Esophagus muscularis mucosa (tissue), 4 donors: ENCODE measurements around the gene S100A11. TPM values are rescaled to one million over a fixed set of nuclear protein-coding genes. Genes with fewer than 3 reads are reported as not detected.

Experiments
- DNase-seq: peaks from one replicate; pipeline ENCODE4 v3.0.0-alpha.2; 2017; ENCODE audit errors: extremely low spot score
- H3K27ac ChIP-seq, 4 donors: fragments of 200-600 bp; sonication (generic); replicated peaks in 1 of 4; 1 replicate in 3 of 4; 2 replicates in 1 of 4; pipeline ENCODE4 v1.5.1; 2016 to 2019; ENCODE audit warnings: mild to moderate bottlenecking in 1 of 4
- H3K27me3 ChIP-seq, 4 donors: fragments of 200-600 bp; sonication (generic); one replicate each; pipeline versions ENCODE4 v1.5.1 to v1.6.0; 2016 to 2019
- H3K36me3 ChIP-seq, 4 donors: fragments of 200-600 bp; sonication (generic); one replicate each; pipeline ENCODE4 v1.5.1; 2016 to 2019
- H3K4me1 ChIP-seq, 4 donors: fragments of 200-600 bp; sonication (generic); one replicate each; pipeline ENCODE4 v1.5.1; 2016 to 2019
- H3K4me3 ChIP-seq, 4 donors: fragments of 200-600 bp; sonication (generic); 1 replicate in 2 of 4; 2 replicates in 2 of 4; pipeline ENCODE4 v1.5.1; 2016 to 2019; ENCODE audit warnings: mild to moderate bottlenecking in 4 of 4, moderate library complexity in 1 of 4
- H3K9me3 ChIP-seq, 4 donors: fragments of 200-600 bp; sonication (generic); 1 replicate in 3 of 4; 2 replicates in 1 of 4; pipeline ENCODE4 v1.5.1; 2016 to 2019
- CTCF ChIP-seq, 3 experiments: fragments of 200-600 bp in 2 of 3; fragments of 450-650 bp in 1 of 3; sonication (generic) in 2 of 3; IDR thresholded peaks; one replicate each; pipeline ENCODE4 v1.5.1; 2017 to 2019; ENCODE audit warnings: antibody characterized with exemption in 3 of 3, mild to moderate bottlenecking in 2 of 3, moderate library complexity in 1 of 3
- EP300 ChIP-seq: sonication (generic); formaldehyde crosslinking; IDR thresholded peaks from one replicate; pipeline ENCODE4 v1.6.1; 2017; ENCODE audit warnings: antibody characterized with exemption
- POLR2A ChIP-seq: fragments of 450-650 bp; IDR thresholded peaks from one replicate; pipeline ENCODE4 v1.6.1; 2017; ENCODE audit warnings: antibody characterized with exemption, moderate library complexity, mild to moderate bottlenecking, low read depth
- POLR2AphosphoS5 ChIP-seq, 2 donors: sonication (generic); formaldehyde crosslinking; IDR thresholded peaks; one replicate each; pipeline ENCODE4 v1.6.1; 2017; ENCODE audit warnings: antibody characterized with exemption in 2 of 2
- WGBS: methylation state at CpG from one replicate; pipeline ENCODE4 v1.1.5; 2018; 5-methylcytosine and 5-hydroxymethylcytosine counted together
- intact Hi-C: fragments of 100-400 bp; cut with DNase I; formaldehyde crosslinking; loops from one replicate; pipeline ENCODE4 v1.15.1; 2023
- total RNA-seq, 4 donors: library from RNA; depleted of rRNA; stranded (reverse); fragments of >200 nt; gene quantifications; one replicate each; pipeline versions ENCODE4 v1.1.0 to v1.2.1, GENCODE V29; 2016

Gene S100A11
- total RNA-seq, 4 donors from 2014 or later, result 68.5 to 190 (median 115) TPM

- intact Hi-C loops, result no loop called here
- H3K4me1 ChIP-seq, result no peaks in the 10 kb centered on the region
- H3K9me3 ChIP-seq, result no peaks in the 10 kb centered on the region
- TF ChIP-seq POLR2AphosphoS5 (IDR thresholded peaks at IDR 0.05), result no peak
- TF ChIP-seq CTCF (IDR thresholded peaks at IDR 0.05), result no peak
- TF ChIP-seq POLR2A, result no peak
- no peak for TF ChIP-seq EP300
- 75% methylated on average over 3 of the region's 3 CpGs for WGBS
- no peak overlapping the region for H3K4me3 ChIP-seq
- H3K27me3 ChIP-seq, result no peaks in the 10 kb centered on the region
- DNase-seq, result no peak
- no peaks in the 10 kb centered on the region for H3K36me3 ChIP-seq
- no peak overlapping the region for H3K27ac ChIP-seq
These were observed 16.0 kb downstream of the S100A11 start for GRCh38 chr1:152020849-152021248.

- H3K36me3 ChIP-seq, result no peaks in the 10 kb centered on the region
- H3K27ac ChIP-seq, result no peak overlapping the region
- no peaks in the 10 kb centered on the region for H3K9me3 ChIP-seq
- TF ChIP-seq CTCF (IDR thresholded peaks at IDR 0.05) (no peak), EP300 (no peak), POLR2AphosphoS5 (IDR thresholded peaks at IDR 0.05) (no peak), POLR2A (no peak)
- no peak overlapping the region for H3K4me3 ChIP-seq
- H3K4me1 ChIP-seq, result no peaks in the 10 kb centered on the region
- no peak for DNase-seq
- H3K27me3 ChIP-seq, result no peaks in the 10 kb centered on the region
- 50% methylated on average over 4 of the region's 4 CpGs for WGBS
- intact Hi-C loops, result no loop called here
These were observed 18.3 kb downstream of the S100A11 start for GRCh38 chr1:152018537-152018936.

DNA sequence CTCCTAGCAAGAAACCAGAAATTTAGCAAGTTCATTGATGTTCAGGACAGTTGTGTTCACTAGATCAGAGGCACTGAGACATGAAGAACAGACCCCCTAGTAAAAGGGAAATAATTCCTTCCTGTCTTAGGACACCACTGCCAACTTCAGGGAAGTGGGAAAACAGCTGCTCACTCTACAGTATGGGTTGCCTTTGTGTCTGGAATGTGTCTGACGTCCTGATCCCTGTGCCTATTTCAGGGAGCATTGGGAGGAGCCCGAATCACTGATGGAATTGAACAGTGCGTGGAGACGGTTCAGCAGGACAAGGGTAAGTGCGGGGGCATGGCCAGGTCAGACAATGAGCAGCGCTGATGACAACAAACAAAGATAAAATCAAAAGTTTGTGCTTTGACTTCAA is 21.0 kb downstream of the S100A11 start:
- H3K4me1 ChIP-seq, result no peaks in the 10 kb centered on the region
- no peaks in the 10 kb centered on the region for H3K36me3 ChIP-seq
- no peak for DNase-seq
- TF ChIP-seq POLR2A (no peak), EP300 (no peak), CTCF (IDR thresholded peaks at IDR 0.05) (no peak), POLR2AphosphoS5 (IDR thresholded peaks at IDR 0.05) (no peak)
- intact Hi-C loops, result no loop called here
- H3K9me3 ChIP-seq, result no peaks in the 10 kb centered on the region
- no peak overlapping the region for H3K4me3 ChIP-seq
- 64% methylated on average over 6 of the region's 6 CpGs for WGBS
- no peaks in the 10 kb centered on the region for H3K27me3 ChIP-seq
- H3K27ac ChIP-seq, result no peak overlapping the region

DNA sequence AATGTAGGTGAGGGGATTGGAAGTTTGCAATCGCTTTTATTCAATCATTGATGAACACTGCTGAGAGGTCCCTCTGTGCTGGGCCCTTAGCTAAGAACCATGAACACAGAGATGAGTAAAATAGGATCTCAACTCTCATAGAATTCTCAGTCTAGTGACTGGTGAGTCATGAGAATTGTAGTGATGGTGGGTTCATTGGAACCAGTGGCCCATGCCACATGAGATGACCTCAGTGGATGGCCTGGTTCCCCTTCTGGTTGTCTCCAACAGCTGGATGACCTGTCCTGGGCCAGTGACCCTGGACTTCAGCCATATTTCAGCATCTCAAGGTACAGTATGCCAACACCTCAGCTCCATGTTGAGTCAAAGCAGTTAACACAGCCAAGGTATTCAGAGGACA is 21.9 kb downstream of the S100A11 start:
- H3K27ac ChIP-seq, result no peak overlapping the region
- no peaks in the 10 kb centered on the region for H3K36me3 ChIP-seq
- H3K27me3 ChIP-seq, result no peaks in the 10 kb centered on the region
- intact Hi-C loops, result no loop called here
- no peak for TF ChIP-seq EP300
- no peak for TF ChIP-seq CTCF (IDR thresholded peaks at IDR 0.05)
- TF ChIP-seq POLR2AphosphoS5 (IDR thresholded peaks at IDR 0.05), result no peak
- no peak for TF ChIP-seq POLR2A
- DNase-seq, result no peak
- no peak overlapping the region for H3K4me3 ChIP-seq
- no peaks in the 10 kb centered on the region for H3K4me1 ChIP-seq
- WGBS, result 91% methylated on average over 1 of the region's 1 CpG
- H3K9me3 ChIP-seq, result no peaks in the 10 kb centered on the region

DNA sequence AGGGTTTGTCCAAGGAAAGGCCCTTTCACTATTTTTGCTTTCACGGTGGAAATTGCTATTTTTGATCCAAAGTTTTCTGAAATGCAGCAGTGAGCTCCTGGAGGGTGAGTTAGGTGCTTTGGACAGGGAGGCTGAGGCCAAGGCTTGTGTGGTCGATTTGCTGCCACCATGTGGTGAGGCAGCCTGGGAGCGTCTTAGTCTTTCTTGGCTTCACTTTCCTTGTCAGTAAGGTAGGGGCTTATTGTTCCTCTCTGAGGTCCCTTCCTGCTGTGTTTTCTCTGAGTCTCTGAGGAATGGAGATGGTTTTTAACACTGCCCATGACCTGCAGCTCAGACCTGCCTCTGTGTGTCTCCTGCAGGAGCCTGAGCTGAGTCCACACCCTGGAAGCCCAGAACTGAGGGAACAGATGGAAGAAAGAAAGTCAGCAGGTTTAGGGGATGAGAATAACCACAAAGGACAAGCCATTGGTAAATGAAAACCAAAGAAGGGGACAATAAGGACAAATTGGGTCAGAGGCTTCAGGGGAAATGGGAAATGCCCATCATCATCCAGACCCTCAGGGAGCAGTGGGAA is 23.1 kb downstream of the S100A11 start:
- no peaks in the 10 kb centered on the region for H3K9me3 ChIP-seq
- no peak overlapping the region for H3K4me3 ChIP-seq
- no peaks in the 10 kb centered on the region for H3K36me3 ChIP-seq
- TF ChIP-seq CTCF (IDR thresholded peaks at IDR 0.05) (peak in 1 of 3 experiments; percentile 47), POLR2AphosphoS5 (IDR thresholded peaks at IDR 0.05) (no peak)
- no peaks in the 10 kb centered on the region for H3K4me1 ChIP-seq
- no peak for DNase-seq
- H3K27me3 ChIP-seq, result peaks cover 0 to 3% (median 0%) of the 10 kb centered on the region in 4 donors
- H3K27ac ChIP-seq, result no peak overlapping the region
- 10% methylated on average over 3 of the region's 3 CpGs for WGBS
- intact Hi-C loops, result no loop called here
